ENCODE measurements around the gene DENND4C.
"Not testable (repeated sequence)": the region's sequence is repeated elsewhere in the genome, so short reads cannot be mapped to it uniquely, and the experiment has no call there.

Gene DENND4C

GRCh38 chr9:19369107-19369506 is 138.6 kb downstream of the DENND4C start:
- no peak for DNase-seq (ENCODE audit: low read depth in 2 of 2, low spot score in 1 of 2)

DNA sequence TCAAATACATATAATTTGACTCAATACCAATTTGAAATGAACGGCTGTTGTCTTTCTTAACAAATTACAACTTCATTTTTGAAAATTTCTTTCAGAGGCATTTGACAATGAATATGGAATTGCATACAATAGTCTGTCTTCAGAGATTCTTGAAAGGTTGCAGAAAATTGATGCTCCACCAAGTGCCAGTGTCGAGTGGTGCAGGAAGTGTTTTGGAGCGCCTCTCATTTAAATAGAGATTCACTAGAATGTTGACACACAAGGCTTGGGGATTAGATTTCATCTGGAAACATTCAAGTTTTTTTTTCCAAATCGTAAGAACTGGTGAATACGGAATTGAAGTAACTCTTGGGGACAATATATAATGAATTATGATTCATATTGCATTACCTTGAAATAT is 141.4 kb downstream of the DENND4C start:
- DNase-seq (ENCODE audit: low read depth in 2 of 2, low spot score in 1 of 2), result no peak

DNA sequence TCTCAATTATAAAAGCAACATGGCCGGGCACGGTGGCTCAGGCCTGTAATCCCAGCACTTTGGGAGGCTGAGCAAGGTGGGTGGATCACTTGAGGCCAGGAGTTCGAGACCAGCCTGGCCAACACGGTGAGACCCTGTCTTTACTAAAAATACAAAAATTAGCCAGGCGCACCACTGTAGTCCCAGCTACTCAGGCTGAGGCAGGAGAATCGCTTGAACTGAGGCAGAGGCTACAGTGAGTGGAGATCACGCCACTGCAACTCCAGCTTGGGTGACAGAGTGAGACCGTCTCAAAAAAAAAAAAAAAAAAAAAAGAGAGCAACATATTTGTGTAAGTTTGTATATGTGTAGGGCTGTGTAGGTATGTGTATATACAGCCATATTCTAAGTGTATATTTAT is 142.1 kb downstream of the DENND4C start:
- DNase-seq (ENCODE audit: low read depth in 2 of 2, low spot score in 1 of 2), result no peak

GRCh38 chr9:19373527-19373926 is 143.0 kb downstream of the DENND4C start:
- no peak for DNase-seq (ENCODE audit: low read depth in 2 of 2, low spot score in 1 of 2)

GRCh38 chr9:19375538-19375937 is 145.0 kb downstream of the DENND4C start:
- no peak for DNase-seq (ENCODE audit: low read depth in 2 of 2, low spot score in 1 of 2)

DNA sequence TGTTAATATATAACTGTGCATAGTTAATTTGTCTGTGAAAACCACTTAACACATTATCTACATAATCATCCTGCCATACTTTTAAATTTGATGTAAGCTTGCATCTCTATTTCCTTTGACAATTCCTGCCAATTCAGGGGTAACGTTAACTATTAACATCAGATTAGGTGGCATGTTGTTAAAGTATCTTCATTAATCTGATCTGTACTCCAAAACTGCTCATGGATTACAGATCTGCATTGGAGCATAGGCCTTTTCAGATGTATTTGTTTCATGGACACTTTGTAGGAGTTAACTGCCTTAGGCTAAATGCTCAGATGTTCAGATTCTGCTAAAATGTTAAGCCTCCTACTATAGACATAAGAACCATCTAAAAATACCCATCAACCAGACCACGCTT is 146.4 kb downstream of the DENND4C start:
- no peak for DNase-seq (ENCODE audit: low read depth in 2 of 2, low spot score in 1 of 2)

- no peak for DNase-seq (ENCODE audit: low read depth in 2 of 2, low spot score in 1 of 2)
These were observed 147.7 kb downstream of the DENND4C start for GRCh38 chr9:19378164-19378563.

GRCh38 chr9:19378647-19379046 is 148.2 kb downstream of the DENND4C start:
- DNase-seq (ENCODE audit: low read depth in 2 of 2, low spot score in 1 of 2), result no peak

DNA sequence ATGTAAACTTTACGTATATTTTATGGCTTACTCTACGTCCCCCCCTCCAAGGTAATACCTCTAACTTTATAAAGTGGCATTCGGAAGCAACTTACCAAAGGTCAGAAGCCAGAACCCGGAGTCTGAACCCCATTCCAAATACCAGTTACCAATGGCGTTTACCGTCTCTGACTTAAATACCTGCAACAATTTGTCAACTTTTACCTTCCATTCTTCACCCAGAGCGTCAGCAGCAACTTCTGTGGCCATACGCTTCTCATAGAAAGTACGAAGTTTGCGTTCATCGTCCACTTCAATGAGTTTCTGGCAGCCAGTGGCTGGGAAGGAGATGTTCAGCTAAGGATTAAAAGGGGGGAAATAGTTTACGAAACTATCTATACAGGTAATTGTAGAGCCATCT is 148.8 kb downstream of the DENND4C start:
- no peak for DNase-seq (ENCODE audit: low read depth in 2 of 2, low spot score in 1 of 2)

DNA sequence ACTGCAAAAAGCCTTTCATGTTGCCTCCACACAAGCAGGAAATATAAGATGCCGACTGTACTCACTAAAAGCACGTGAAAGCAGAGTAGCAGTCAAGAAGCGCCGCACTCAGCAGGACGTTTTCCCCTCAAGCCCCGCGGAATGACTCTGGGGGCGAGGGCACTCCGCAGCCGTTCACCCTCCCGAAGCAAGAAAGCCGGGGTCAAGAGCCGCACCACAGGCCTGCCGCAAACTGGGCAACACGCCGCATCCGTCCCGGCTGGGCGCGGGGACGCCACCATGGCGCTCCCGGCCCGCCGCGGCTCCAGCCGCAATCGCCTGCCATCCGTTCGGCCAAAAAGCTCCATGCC is 149.2 kb downstream of the DENND4C start:
- DNase-seq (ENCODE audit: low read depth in 2 of 2, low spot score in 1 of 2), result peak in 1 of 2 donors; percentile 24

DNA sequence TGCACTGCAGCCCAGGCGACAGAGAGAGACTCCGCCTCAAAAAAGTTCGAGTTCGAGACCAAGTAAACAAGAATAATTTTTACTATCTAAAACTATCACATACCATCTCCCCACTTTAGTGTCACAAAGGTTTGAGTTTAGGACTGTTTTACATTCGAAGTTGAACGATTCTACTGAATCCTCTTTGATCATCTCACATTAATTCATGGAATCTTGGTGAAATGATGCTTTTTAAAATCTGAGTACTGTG is 150.3 kb downstream of the DENND4C start:
- DNase-seq (ENCODE audit: low read depth in 2 of 2, low spot score in 1 of 2), result no peak

GRCh38 chr9:19381656-19382055 is 151.2 kb downstream of the DENND4C start:
- DNase-seq (ENCODE audit: low read depth in 2 of 2, low spot score in 1 of 2), result no peak

DNA sequence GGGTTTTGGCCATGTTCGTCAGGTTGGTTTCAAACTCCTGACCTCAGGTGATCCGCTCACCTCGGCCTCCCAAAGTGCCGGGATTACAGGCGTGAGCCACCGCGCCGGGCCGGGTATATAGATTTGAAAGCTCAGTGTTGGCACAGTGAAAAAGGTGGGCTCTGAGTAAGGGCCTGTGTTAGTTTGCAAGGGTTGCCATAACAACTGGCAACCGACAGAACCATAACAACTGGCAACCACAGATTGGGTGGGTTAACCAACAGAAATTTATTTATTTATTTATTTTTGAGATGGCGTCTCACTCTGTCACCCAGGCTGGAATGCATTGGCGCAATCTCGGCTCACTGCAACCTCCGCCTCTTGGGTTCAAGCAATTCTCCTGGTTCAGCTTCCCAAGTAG is 154.7 kb downstream of the DENND4C start:
- not testable (repeated sequence) for DNase-seq (ENCODE audit: low read depth in 2 of 2, low spot score in 1 of 2)

DNA sequence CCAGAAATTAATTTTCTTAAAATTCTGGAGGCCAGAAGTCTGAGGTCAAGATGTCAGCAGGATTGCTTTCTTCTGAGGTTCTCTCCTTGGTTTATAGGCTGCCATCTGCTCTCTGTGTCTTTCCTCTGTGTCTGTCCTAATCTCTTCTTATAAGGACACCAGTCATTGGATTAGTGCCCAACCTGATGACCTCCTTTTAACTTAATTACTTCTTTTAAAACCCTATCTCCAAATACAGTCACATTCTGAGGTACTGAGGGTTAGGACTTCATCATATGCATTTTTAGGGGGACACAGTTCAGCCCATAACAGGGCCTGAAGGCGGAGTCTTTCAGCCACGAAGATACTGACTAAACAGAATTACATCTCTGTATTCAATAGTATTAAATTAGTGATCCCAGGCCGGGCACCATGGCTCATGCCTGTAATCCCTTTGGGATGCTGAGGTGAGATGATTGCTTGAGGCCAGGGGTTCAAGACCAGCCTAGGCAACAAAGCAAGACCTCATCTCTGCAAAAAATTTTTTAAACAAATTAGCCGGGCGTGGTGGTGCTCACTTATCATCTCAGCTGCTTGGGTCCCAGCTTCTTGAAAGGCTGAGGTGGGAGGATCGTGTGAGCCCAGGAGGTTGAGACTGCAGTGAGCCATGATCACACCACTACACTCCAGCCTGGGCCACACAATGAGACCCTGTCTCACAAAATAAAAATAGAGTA is 155.5 kb downstream of the DENND4C start:
- DNase-seq (ENCODE audit: low read depth in 2 of 2, low spot score in 1 of 2), result no peak

DNA sequence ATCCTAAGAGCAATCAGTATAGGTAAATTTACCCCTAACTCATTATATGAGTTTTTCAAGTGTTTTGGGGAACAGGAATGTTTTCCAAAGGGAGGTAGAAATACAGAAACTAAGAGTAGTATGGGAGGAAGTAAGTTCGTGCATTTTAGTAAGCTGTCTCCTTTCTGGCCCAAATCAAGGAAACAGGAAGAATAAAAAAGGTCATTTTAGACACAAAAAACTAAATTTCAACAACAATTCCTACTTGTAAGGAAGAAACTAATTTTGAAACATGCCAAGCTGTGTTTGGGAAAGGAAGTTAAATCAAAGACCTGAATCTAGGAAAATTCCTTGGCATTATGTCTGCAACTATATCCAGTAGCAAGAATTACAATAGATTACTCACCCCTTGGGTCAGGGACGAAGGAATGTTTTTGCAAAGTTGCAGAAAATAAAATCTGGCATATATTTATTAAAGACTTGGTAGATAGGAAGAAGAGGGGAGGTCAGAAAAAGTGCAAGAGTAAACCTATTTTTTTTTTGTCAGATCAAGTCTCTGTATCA is 156.1 kb downstream of the DENND4C start:
- DNase-seq (ENCODE audit: low read depth in 2 of 2, low spot score in 1 of 2), result no peak

DNA sequence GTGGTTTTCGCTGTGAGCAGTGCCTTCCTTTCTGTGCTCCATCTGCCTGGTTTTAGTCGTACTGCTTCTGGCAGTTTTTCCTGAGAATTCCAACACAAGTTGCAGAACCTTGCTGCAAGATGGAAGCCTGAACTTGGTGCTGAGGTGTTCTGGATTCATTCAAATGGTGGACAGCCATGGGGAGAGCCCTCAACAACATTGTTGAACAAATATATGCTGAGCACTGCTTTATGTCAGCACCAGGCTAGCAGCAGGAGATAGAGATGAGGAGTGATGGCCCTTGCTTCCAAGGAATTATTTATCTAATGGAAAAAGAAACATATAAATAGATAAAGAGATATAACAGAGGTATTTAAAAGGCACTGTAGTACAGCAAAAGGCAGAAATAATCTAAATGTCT is 156.8 kb downstream of the DENND4C start:
- no peak for DNase-seq (ENCODE audit: low read depth in 2 of 2, low spot score in 1 of 2)

DNA sequence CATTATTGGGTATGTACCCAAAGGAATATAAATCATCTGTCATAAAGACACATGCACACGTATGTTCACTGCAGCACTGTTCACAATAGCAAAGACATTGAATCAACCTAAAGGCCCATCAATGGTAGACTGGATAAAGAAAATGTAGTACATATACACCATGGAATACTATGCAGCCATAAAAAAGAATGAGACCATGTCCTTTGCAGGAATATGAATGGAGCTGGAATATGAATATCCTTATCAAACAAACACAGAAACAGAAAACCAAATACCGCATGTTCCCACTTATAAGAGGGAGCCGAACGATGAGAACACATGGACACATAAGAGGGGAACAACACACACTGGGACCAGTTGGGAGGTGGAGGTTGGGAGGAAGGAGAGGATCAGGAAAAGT is 159.0 kb downstream of the DENND4C start:
- not testable (repeated sequence) for DNase-seq (ENCODE audit: low read depth in 2 of 2, low spot score in 1 of 2)

DNA sequence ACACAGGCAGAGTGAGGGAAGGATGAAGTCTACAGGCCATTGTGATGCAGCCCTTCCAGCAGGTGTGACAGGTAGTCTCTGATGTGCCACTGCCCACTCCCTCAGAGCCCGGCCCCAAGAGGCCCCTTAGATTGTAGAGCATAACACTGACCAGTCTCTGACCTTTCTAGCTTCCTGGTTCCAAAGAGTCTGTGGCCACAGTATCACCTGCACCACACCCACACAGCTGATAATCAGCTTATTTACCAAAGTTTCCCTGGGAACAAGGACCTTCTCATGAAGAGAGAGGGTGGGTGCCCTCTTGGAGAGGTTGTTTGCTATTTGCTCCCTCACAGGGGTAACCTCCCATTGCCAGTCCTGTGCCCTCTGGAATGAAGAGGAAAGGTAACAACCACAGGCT is 167.4 kb downstream of the DENND4C start:
- no peak for DNase-seq (ENCODE audit: low read depth in 2 of 2, low spot score in 1 of 2)

GRCh38 chr9:19403231-19403630 is 172.7 kb downstream of the DENND4C start:
- DNase-seq (ENCODE audit: low read depth in 2 of 2, low spot score in 1 of 2), result not testable (repeated sequence)

DNA sequence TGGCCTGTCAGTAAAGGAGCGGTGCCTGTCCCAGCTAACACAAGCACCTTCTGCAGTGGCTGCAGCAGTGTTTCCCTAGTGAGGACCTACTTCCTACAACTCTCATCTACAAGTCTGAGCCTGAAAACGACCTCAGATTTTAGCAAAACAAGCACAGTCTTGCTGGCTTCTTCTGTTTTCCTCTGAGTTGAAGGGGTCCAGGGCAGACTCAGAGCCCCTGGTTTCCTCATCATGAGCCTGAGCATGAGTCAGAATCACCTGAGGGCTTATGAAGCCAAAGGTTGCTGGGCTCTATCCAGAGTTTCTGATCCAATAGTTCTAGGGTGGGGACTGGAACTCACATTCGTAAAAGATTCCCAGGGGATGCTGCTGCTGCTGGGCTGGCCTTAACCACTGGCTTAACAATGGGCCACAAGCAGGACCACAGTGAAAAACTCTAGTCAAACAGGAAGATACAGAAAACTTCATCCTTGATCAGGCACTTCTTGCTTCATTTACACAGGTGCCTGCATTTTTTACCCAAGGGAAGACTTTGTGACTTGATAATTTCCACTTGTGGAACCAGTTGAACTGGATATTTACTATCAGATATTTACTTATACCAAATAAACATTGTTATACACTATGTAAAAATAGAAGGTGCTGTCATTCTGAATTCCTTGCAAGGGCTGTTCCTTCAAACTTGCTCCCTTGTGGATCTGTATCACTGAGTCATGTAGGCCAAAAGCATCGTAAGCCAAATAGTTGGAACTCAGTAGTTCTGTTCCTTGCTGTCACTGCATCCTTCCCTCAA is 174.0 kb downstream of the DENND4C start:
- DNase-seq (ENCODE audit: low read depth in 2 of 2, low spot score in 1 of 2), result no peak

- no peak for DNase-seq (ENCODE audit: low read depth in 2 of 2, low spot score in 1 of 2)
These were observed 175.3 kb downstream of the DENND4C start for GRCh38 chr9:19405771-19406170.

- DNase-seq (ENCODE audit: low read depth in 2 of 2, low spot score in 1 of 2), result no peak
These were observed 177.8 kb downstream of the DENND4C start for GRCh38 chr9:19408316-19408692.
